NCI-H226 (cell line): ENCODE data around the gene F12.
A peak's percentile ranks its signal among the peaks of the same experiment; 100 is the strongest.
"Not testable (repeated sequence)": the region's sequence is repeated elsewhere in the genome, so short reads cannot be mapped to it uniquely, and the experiment has no call there.

Experiments used
- DNase-seq: peaks from one replicate; pipeline ENCODE4 v3.0.0-alpha.2; 2015

The F12 gene

GRCh38 chr5:177367323-177367848, 42.0 kb downstream of the F12 start:
- no peak for DNase-seq

- no peak for DNase-seq
Observed at GRCh38 chr5:177366528-177367322, 42.6 kb downstream of the F12 start.

- no peak for DNase-seq
Observed at GRCh38 chr5:177365845-177366527, 43.4 kb downstream of the F12 start.

- DNase-seq, result peak; percentile 24
Observed at GRCh38 chr5:177364159-177364962, 45.0 kb downstream of the F12 start.

- no peak for DNase-seq
Observed at GRCh38 chr5:177363565-177363964, 45.8 kb downstream of the F12 start.

GRCh38 chr5:177362610-177363507, 46.5 kb downstream of the F12 start:
- DNase-seq, result peak; percentile 47

GRCh38 chr5:177362292-177362609, 47.1 kb downstream of the F12 start:
- no peak for DNase-seq

GRCh38 chr5:177361418-177362291, 47.7 kb downstream of the F12 start:
- no peak for DNase-seq

GRCh38 chr5:177360740-177361139, 48.6 kb downstream of the F12 start:
- DNase-seq, result not testable (repeated sequence)

GRCh38 chr5:177359860-177360259, 49.5 kb downstream of the F12 start:
- no peak for DNase-seq

GRCh38 chr5:177359451-177359851, 49.9 kb downstream of the F12 start:
- DNase-seq, result no peak

GRCh38 chr5:177358370-177358819, 51.0 kb downstream of the F12 start:
- no peak for DNase-seq

GRCh38 chr5:177357459-177358351, 51.7 kb downstream of the F12 start, which contains the start of gene RGS14:
Gene RGS14, plus strand, starts transcription at chr5:177357924. Its CDS starts 101 bp downstream, at chr5:177358025.
- peak; percentile 68 for DNase-seq

GRCh38 chr5:177357146-177357458, 52.3 kb downstream of the F12 start:
- no peak for DNase-seq

- DNase-seq, result no peak
Observed at GRCh38 chr5:177356746-177357145, 52.6 kb downstream of the F12 start.

GRCh38 chr5:177355868-177356168, 53.5 kb downstream of the F12 start:
- DNase-seq, result no peak

- no peak for DNase-seq
Observed at GRCh38 chr5:177355162-177355867, 54.0 kb downstream of the F12 start.

- DNase-seq, result no peak
Observed at GRCh38 chr5:177354711-177355110, 54.7 kb downstream of the F12 start.

- no peak for DNase-seq
Observed at GRCh38 chr5:177354256-177354655, 55.1 kb downstream of the F12 start.

- no peak for DNase-seq
Observed at GRCh38 chr5:177353093-177353492, 56.3 kb downstream of the F12 start.
